ENCODE data around the gene DNAJB4. TPM values are rescaled to one million over a fixed set of nuclear protein-coding genes. Genes with fewer than 3 reads are reported as not detected.
"Not testable (repeated sequence)": the region's sequence is repeated elsewhere in the genome, so short reads cannot be mapped to it uniquely, and the experiment has no call there.

The DNAJB4 gene
- total and polyA plus RNA-seq, 8 donors, result 29.8 to 46.9 (median 44.2) TPM

DNA sequence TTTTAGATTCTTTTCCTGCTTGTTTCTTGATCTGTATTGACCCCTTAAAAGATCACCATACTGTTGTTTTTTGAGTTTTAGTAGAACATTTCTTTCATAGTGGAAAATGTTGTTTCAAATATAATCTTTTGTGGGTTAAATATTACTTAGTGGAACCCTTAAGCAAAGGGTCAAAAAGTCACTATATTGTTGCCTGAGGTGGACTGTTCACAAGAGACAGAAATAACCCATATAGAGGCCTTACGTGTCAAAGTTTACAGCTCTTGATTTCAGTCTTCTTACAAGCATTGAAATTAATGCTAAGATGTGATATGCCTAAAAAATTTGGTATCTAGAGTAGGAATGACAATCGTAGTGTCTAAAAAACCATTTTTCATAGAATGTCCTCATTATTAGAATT is 6.3 kb downstream of the DNAJB4 start:
- intact Hi-C loops (cut with DNase I), result no loop called here
- TF ChIP-seq, protein P1, sequence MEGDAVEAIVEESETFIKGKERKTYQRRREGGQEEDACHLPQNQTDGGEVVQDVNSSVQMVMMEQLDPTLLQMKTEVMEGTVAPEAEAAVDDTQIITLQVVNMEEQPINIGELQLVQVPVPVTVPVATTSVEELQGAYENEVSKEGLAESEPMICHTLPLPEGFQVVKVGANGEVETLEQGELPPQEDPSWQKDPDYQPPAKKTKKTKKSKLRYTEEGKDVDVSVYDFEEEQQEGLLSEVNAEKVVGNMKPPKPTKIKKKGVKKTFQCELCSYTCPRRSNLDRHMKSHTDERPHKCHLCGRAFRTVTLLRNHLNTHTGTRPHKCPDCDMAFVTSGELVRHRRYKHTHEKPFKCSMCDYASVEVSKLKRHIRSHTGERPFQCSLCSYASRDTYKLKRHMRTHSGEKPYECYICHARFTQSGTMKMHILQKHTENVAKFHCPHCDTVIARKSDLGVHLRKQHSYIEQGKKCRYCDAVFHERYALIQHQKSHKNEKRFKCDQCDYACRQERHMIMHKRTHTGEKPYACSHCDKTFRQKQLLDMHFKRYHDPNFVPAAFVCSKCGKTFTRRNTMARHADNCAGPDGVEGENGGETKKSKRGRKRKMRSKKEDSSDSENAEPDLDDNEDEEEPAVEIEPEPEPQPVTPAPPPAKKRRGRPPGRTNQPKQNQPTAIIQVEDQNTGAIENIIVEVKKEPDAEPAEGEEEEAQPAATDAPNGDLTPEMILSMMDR (IDR thresholded peaks at IDR 0.05), result no peak
- ATAC-seq (no peak), DNase-seq (no peak)
- peaks cover 5 to 23% of the 10 kb centered on the region in 2 donors for H3K4me1 ChIP-seq
- H3K4me3 ChIP-seq, result no peak overlapping the region
- no peaks in the 10 kb centered on the region for H3K9me3 ChIP-seq
- H3K36me3 ChIP-seq, result peaks cover 0 to 27% of the 10 kb centered on the region in 2 donors
- no peaks in the 10 kb centered on the region for H3K27me3 ChIP-seq
- H3K27ac ChIP-seq, result no peak overlapping the region

GRCh38 chr1:78015148-78015547 is 10.4 kb downstream of the DNAJB4 start:
- TF ChIP-seq, protein P1 (IDR thresholded peaks at IDR 0.05), result no peak
- DNase-seq (no peak), ATAC-seq (no peak)
- intact Hi-C loops (cut with DNase I), result no loop called here
- no peaks in the 10 kb centered on the region for H3K9me3 ChIP-seq
- no peaks in the 10 kb centered on the region for H3K27me3 ChIP-seq
- no peak overlapping the region for H3K4me3 ChIP-seq
- H3K36me3 ChIP-seq, result peaks cover 0 to 44% of the 10 kb centered on the region in 2 donors
- H3K4me1 ChIP-seq, result no peaks in the 10 kb centered on the region
- H3K27ac ChIP-seq, result no peak overlapping the region

DNA sequence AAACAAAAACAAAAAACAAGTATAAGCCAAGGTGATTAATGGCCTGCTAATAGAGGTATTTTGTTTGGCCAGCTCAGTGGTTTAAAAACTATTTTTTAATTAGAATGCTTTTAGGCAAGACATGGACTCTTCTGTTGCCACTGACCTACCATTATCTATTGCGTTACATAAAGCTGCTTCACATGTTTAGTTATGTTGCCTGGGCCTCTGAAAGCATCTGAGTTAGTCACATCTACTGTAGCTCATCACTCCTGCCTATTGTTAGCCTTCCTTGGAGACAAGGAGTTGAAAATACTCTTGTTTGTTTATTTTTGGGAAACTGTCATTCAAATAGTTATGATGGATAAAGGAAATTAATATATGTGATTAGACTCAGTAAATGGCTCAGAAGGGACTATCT is 14.3 kb downstream of the DNAJB4 start:
- ATAC-seq (no peak), DNase-seq (no peak)
- Histone ChIP-seq H3K4me3 (no peak overlapping the region), H3K4me1 (no peaks in the 10 kb centered on the region), H3K9me3 (no peaks in the 10 kb centered on the region), H3K27ac (no peak overlapping the region), H3K36me3 (peaks cover 0 to 33% of the 10 kb centered on the region in 2 donors), H3K27me3 (no peaks in the 10 kb centered on the region)
- TF ChIP-seq, protein P1 (IDR thresholded peaks at IDR 0.05), result no peak
- intact Hi-C loops (cut with DNase I), result no loop called here

GRCh38 chr1:78021134-78021533 is 16.4 kb downstream of the DNAJB4 start:
- H3K27ac ChIP-seq; H3K9me3 ChIP-seq; H3K4me3 ChIP-seq; H3K4me1 ChIP-seq; DNase-seq; ATAC-seq; H3K27me3 ChIP-seq; intact Hi-C loops (cut with DNase I): not testable (repeated sequence)
- peaks cover 0 to 17% of the 10 kb centered on the region in 2 donors for H3K36me3 ChIP-seq

GRCh38 chr1:78029793-78030192 is 25.1 kb downstream of the DNAJB4 start:
- TF ChIP-seq, protein P1 (IDR thresholded peaks at IDR 0.05), result no peak
- DNase-seq (no peak), ATAC-seq (no peak)
- Histone ChIP-seq H3K36me3 (no peaks in the 10 kb centered on the region), H3K4me1 (no peaks in the 10 kb centered on the region), H3K27ac (no peak overlapping the region), H3K27me3 (no peaks in the 10 kb centered on the region), H3K9me3 (no peaks in the 10 kb centered on the region), H3K4me3 (no peak overlapping the region)
- intact Hi-C loops (cut with DNase I), result no loop called here

Measured in left lung (tissue), 10 donors.